GM19397 (cell line): Measurements from ENCODE around the gene RFWD3.

Experiments
- ATAC-seq: cut with Tn5 transposase; IDR thresholded peaks from one replicate; pipeline ENCODE4 v1.9.1; 2021; ENCODE audit warnings: mild to moderate bottlenecking, moderate library complexity; ENCODE audit not compliant: unreplicated experiment

RFWD3 gene

GRCh38 chr16:74586948-74587347 is 79.7 kb downstream of the RFWD3 start:
- no peak for ATAC-seq

DNA sequence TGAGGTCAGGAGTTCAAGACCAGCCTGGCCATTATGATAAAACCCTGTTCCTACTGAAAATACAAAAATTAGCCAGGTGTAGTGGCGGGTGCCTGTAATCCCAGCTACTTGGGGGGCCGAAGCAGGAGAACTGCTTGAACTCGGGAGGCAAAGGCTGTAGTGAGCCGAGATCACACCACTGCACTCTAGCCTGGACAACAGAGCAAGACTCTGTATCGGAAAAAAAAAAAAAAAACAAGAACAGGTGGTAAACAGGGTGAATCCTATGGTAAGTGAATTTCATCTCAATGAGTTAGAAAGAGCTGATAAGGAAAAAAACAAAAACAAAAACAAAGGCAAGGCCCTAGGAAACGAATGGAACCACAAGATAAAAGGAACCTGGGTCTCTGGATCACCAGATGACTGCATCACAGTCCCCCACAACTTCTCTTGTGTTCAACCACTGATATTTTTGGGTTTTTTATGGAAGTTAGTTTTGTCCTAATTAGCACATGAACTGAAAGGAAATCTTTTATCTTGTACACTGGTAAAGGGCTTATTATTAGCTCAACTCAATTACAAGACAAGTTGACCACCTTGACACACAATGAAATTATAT is 80.7 kb downstream of the RFWD3 start:
- ATAC-seq, result no peak

DNA sequence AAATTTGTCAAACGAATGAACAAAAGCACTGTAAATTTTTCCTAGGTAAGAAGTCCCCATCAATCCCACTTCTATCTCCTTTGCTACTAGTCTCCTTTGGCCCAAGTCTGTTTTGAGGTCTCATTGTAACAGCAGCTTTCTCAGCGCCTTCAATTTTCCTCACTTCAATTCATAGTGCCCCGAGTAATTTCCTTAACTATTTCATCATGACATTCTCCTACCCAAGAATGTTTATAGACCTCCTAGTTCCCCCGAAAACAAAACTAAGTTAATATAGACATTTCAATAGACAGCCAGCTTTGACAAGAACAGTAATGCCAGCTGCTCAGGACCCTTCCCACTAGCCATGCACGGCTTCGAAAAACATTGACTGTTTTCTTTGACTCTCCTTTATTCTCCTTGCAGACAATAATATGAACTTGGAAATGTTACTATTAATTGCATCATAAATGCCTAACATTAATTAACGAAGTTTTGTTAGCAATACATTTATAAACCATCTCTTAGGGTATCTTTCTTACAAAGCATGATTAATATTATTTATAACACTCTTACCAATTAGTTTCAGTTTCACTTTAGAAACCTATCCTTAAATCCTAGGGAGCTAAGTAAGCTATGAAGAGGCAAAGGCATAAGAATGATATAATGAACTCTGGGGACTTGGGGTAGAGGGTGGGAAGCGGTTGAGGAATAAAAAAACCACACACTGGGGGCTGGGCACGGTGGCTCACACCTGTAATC is 82.6 kb downstream of the RFWD3 start:
- ATAC-seq, result no peak

DNA sequence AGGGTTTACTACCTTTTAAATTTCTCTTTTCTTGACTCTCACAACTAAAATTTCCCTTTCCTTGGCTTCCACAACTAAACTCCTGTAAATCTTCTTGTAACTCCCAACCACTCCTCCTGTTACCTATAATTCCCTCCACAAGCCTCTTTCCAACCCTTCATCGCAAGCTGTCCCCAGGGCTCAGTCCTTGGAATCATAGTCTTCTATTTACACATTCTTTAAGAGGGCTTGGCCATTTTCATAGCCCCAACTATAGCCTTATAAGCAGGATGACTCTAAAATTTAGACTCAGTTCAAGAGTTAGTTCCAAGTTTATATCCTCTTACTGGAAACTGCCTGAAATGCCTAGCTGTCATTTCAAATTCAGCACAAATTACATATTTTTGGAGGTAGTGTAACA is 83.7 kb downstream of the RFWD3 start:
- no peak for ATAC-seq

DNA sequence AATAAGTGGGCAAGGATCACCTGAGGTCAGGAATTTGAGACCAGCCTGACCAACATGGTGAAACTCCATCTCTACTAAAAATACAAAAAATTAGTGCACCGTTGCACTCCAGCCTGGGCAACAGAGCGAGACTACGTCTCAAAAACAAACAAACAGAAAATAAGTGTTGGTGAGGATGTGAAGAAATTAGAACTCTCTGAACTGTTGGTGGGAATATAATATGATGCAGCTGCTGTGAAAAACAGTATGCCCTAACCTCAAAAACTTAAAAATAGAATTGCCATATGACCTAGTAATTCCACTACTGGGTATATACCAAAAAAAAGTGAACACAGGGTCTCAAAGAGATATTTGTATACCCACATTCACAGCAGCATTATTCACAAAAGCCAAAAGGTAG is 85.8 kb downstream of the RFWD3 start:
- no peak for ATAC-seq

- ATAC-seq, result no peak
Measured at GRCh38 chr16:74578838-74579237, 87.8 kb downstream of the RFWD3 start.

DNA sequence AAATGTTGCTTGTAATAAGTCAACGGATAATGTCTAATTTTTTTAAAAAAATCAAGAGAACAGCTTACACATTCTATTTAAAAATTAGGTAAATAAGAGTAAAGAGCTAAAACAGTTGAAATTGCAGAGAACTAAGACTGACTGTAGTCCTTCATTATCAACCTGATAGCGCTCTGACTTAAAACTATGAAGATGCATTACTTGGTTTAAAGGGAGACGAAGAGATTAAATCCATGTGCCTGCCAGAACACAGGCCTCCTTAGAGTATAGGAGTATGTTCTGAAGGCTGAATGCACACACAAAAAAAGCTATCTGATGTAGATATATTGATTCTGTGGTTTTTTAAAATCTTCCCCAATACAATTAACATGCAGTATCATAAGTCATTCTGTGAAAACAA is 88.2 kb downstream of the RFWD3 start:
- no peak for ATAC-seq

DNA sequence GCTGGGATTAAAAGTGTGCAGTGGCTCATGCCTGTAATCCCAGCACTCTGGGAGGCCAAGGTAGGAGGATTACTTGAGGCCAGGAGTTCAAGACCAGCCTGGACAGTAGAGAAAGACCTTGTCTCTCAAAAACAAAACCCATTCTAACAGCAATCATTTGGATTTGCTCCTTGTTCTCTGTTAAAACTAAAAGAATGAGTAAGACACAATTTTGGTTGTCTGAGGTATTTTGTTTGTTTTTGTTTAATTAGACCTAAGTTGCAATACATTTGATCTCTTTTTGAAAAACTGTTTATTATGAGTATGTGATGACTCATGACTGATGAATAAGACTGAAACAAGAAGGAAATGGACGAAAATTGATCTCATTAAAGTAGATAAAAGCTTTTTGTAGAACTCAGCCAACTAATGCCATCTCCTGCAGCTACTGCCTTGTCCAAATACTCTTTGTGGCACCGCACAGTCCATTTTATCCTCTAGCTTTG is 88.8 kb downstream of the RFWD3 start:
- no peak for ATAC-seq

DNA sequence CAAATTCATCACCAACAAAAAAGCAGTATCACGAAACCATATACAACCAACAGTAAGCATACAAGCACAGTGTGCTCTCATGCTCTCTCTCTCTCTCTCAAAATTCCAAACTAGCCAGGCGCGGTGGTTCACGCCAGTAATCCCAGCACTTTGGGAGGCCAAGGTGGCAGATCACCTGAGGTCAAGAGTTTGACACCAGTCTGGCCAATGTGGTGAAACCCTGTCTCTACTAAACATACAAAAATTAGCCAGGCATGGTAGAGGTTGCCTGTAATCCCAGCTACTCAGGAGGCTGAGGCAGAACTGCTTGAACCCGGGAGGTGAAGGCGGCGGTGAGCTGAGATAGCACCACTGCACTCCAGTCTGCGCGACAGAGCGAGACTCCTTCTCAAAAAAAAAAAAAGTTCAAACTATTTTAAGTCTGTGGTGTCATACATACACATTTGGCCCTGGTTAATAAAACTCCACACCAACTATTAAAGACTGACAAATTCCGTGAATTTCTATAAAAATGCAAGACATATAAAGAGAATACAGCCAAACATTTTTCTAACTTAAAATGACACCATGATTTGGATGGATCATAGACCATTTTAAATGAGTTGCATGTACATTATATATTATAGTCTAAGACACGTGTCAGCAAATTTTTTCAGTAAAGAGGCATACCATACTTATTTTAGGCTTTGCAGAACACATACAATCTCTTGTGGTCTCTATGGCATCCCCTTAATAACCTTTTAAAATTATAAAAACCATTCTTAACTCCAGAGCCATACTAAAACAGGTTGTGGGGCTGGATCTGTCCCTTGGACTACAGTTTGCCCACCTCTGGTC is 90.7 kb downstream of the RFWD3 start:
- no peak for ATAC-seq

GRCh38 chr16:74575175-74575806 is 91.4 kb downstream of the RFWD3 start:
- ATAC-seq, result no peak

DNA sequence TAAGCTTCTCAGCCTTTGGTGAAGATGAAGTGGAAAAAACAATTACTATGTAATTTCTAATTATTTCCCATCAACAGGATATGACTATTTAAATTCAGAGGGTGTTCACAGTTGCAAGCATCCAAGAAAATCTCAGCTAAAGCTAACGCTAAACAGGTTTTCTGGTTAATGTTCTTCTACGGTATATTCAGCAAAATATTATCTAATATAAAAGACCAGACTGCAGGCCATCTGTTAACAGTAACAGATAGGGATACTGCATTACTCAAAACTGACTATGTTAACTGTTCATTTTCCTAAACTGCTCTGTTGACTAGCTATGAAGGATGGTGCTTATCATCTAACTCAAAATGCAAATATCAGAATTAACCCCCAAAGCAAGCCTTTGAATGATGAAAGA is 92.5 kb downstream of the RFWD3 start:
- ATAC-seq, result no peak

DNA sequence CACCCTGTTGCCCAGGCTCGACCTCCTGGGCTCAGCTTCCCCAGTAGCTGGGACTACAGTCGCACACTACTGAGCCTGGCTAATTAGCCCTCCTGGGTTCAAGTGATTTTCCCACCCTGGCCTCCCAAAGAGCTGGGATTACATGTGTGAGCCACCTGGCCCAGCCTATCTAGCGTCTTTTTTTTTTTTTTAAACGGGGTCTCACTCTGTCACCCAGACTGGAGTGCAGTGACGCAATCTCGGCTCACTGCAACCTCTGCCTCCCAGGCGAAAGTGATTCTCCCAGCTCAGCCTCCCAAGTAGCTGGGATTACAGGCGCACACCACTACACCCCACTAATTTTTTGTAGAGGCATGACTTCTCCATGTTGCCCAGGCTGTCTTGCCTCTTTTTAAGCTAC is 93.1 kb downstream of the RFWD3 start:
- no peak for ATAC-seq
